GM23338 (cell line): ENCODE data around the gene ALX3. TPM values are rescaled to one million over a fixed set of nuclear protein-coding genes. Genes with fewer than 3 reads are reported as not detected.

Experiments used
- ATAC-seq: fragments of 200-7000 bp; cut with Tn5 transposase; 3 replicates; pipeline ENCODE4 v1.9.1; 2020
- DNase-seq: peaks from one replicate; pipeline ENCODE4 v3.0.0-alpha.2; 2015; ENCODE audit warnings: low spot score
- H2AFZ ChIP-seq: fragments of 200-600 bp; sonication (generic); 2 replicates; pipeline ENCODE4 v1.8.0; 2016; ENCODE audit warnings: antibody characterized with exemption, mild to moderate bottlenecking, moderate library complexity
- H3F3A ChIP-seq: fragments of 200-600 bp; sonication (generic); replicated peaks from 2 replicates; pipeline ENCODE4 v1.8.0; 2017; ENCODE audit warnings: antibody characterized with exemption, mixed run types, low read depth
- H3K27ac ChIP-seq: fragments of 200-600 bp; sonication (generic); 2 replicates; pipeline ENCODE4 v1.6.1; 2016; ENCODE audit warnings: low read depth
- H3K27me3 ChIP-seq: fragments of 200-600 bp; sonication (generic); 2 replicates; pipeline ENCODE4 v1.8.0; 2016; ENCODE audit warnings: mild to moderate bottlenecking, mixed run types, moderate library complexity; ENCODE audit not compliant: insufficient read depth
- H3K36me3 ChIP-seq: fragments of 200-600 bp; sonication (generic); 2 replicates; pipeline ENCODE4 v1.8.0; 2016; ENCODE audit warnings: mild to moderate bottlenecking; ENCODE audit not compliant: insufficient read depth
- H3K4me1 ChIP-seq: fragments of 200-600 bp; sonication (generic); 2 replicates; pipeline ENCODE4 v1.8.0; 2016; ENCODE audit warnings: mild to moderate bottlenecking, moderate library complexity; ENCODE audit not compliant: insufficient read depth
- H3K4me2 ChIP-seq: fragments of 200-600 bp; sonication (generic); 2 replicates; pipeline ENCODE4 v1.7.1; 2017; ENCODE audit warnings: mixed run types
- H3K4me3 ChIP-seq: fragments of 200-600 bp; sonication (generic); 2 replicates; pipeline ENCODE4 v1.6.1; 2016; ENCODE audit warnings: mixed run types
- H3K79me2 ChIP-seq: fragments of 200-600 bp; sonication (generic); replicated peaks from 2 replicates; pipeline ENCODE4 v1.8.0; 2017; ENCODE audit warnings: mild to moderate bottlenecking; ENCODE audit not compliant: insufficient read depth
- H3K9me2 ChIP-seq: fragments of 200-600 bp; sonication (generic); 2 replicates; pipeline ENCODE4 v1.8.0; 2017; ENCODE audit not compliant: insufficient read depth
- H4K20me1 ChIP-seq: fragments of 200-600 bp; sonication (generic); replicated peaks from 2 replicates; pipeline ENCODE4 v1.8.0; 2017; ENCODE audit warnings: mild to moderate bottlenecking; ENCODE audit not compliant: insufficient read depth
- H3K27ac Mint-ChIP-seq: 2 replicates; pipeline ENCODE4 v1.8.0; 2020; ENCODE audit warnings: inconsistent platforms, mild to moderate bottlenecking, moderate library complexity, mixed read lengths
- H3K27me3 Mint-ChIP-seq: 3 replicates; pipeline ENCODE4 v1.8.0; 2022; ENCODE audit warnings: low read depth, mild to moderate bottlenecking, moderate library complexity, mixed read lengths, inconsistent platforms; ENCODE audit not compliant: insufficient read depth, poor library complexity
- H3K36me3 Mint-ChIP-seq: 3 replicates; pipeline ENCODE4 v1.8.0; 2021; ENCODE audit warnings: low read depth, mild to moderate bottlenecking, inconsistent platforms, moderate library complexity, mixed read lengths
- H3K4me1 Mint-ChIP-seq: 3 replicates; pipeline ENCODE4 v1.8.0; 2020; ENCODE audit warnings: mild to moderate bottlenecking, inconsistent platforms, mixed read lengths
- H3K4me3 Mint-ChIP-seq: 3 replicates; pipeline ENCODE4 v1.8.0; 2021; ENCODE audit warnings: moderate library complexity, mild to moderate bottlenecking, inconsistent platforms, mixed read lengths
- H3K9me3 Mint-ChIP-seq: 3 replicates; pipeline ENCODE4 v1.8.0; 2020; ENCODE audit warnings: moderate library complexity, mild to moderate bottlenecking, inconsistent platforms, mixed read lengths
- CREB1 ChIP-seq: fragments of 250-450 bp; sonication (Bioruptor Pico); IDR thresholded peaks from 2 replicates; pipeline ENCODE4 v1.5.0; 2020; ENCODE audit warnings: low read depth, mild to moderate bottlenecking, moderate library complexity
- EZH2 ChIP-seq: fragments of 200-600 bp; sonication (generic); IDR thresholded peaks from one replicate; pipeline ENCODE4 v1.8.0; 2017; ENCODE audit warnings: antibody characterized with exemption, mild to moderate bottlenecking, low read depth; ENCODE audit not compliant: unreplicated experiment
- EZH2phosphoT487 ChIP-seq: fragments of 200-600 bp; sonication (generic); IDR thresholded peaks from one replicate; pipeline ENCODE4 v1.8.1; 2018; ENCODE audit warnings: antibody characterized with exemption; ENCODE audit not compliant: unreplicated experiment
- JUNB ChIP-seq: IDR thresholded peaks from one replicate; pipeline ENCODE4 v1.6.1; 2016; ENCODE audit warnings: antibody characterized with exemption; ENCODE audit not compliant: unreplicated experiment
- NANOG ChIP-seq: IDR thresholded peaks from 2 replicates; pipeline ENCODE4 v1.6.1; 2016; ENCODE audit warnings: antibody characterized with exemption, borderline replicate concordance
- POLR2AphosphoS5 ChIP-seq: IDR thresholded peaks from 2 replicates; pipeline ENCODE4 v1.6.1; 2016; ENCODE audit warnings: antibody characterized with exemption, low read depth
- STAT1 ChIP-seq: IDR thresholded peaks from one replicate; pipeline ENCODE4 v1.6.1; 2016; ENCODE audit warnings: antibody characterized with exemption; ENCODE audit not compliant: unreplicated experiment
- ZNF114 ChIP-seq: fragments of 250-450 bp; sonication (Bioruptor Pico); IDR thresholded peaks from 2 replicates; pipeline ENCODE4 v1.5.0; 2020; ENCODE audit warnings: mild to moderate bottlenecking, moderate library complexity
- ZNF331 ChIP-seq: fragments of 250-450 bp; sonication (Bioruptor Pico); IDR thresholded peaks from 2 replicates; pipeline ENCODE4 v1.5.0; 2020; ENCODE audit warnings: low read depth, mild to moderate bottlenecking, moderate library complexity
- polyA plus RNA-seq: library from polyadenylated mRNA; unstranded; fragments of >200 nt; fragmentation: Nextera tagmentation; extraction: Ambion mirVana; gene quantifications from 2 replicates; pipeline ENCODE4 v1.2.1, GENCODE V29; 2016
- total RNA-seq: library from RNA; depleted of rRNA; stranded (reverse); fragments of >200 nt; shearing (Covaris generic); gene quantifications from 2 replicates; pipeline ENCODE4 v1.2.3, GENCODE V29; 2014
- TF ChIP-seq, protein P1 (sequence below): IDR thresholded peaks from one replicate; pipeline ENCODE4 v1.6.1; 2018; ENCODE audit warnings: antibody characterized with exemption; ENCODE audit not compliant: unreplicated experiment
- TF ChIP-seq, protein P2 (sequence below): fragments of 250-450 bp; sonication (Bioruptor Pico); IDR thresholded peaks from 2 replicates; pipeline ENCODE4 v1.5.0; 2020; ENCODE audit warnings: mild to moderate bottlenecking, moderate library complexity
- TF ChIP-seq, protein P3 (sequence below): IDR thresholded peaks from 2 replicates; pipeline ENCODE4 v1.6.1; 2016; ENCODE audit warnings: antibody characterized with exemption
- TF ChIP-seq, protein P4 (sequence below), 2 experiments: fragments of 200-600 bp in 1 of 2; sonication (generic) in 1 of 2; conservative IDR thresholded peaks; 2 replicates each; pipeline versions ENCODE4 v1.5.1 to v1.6.1; 2016 to 2017; ENCODE audit warnings: antibody characterized with exemption in 2 of 2, low read depth in 2 of 2, mild to moderate bottlenecking in 2 of 2, moderate library complexity in 1 of 2

The ALX3 gene
- total and polyA plus RNA-seq, 2 experiments from 2014 or later: not detected

DNA sequence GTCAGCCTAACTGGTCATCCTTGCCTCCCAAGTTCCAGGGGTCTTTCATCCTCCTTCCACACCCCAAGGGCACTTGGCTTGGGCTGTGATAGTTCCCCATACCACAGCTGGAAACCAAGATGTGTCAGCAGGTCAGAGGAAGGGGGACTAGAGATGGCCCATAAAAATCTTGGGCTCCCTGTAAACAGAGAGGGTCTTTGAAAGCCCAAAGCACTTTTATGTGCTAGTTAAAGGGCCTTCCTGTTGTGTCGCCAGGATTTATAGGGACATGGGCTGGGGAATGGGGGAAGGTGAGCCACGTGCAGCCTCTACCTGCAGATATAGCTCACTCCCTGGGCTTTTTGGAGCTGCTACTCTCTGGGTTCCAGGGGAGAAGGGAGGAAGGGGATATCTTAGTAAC is 29.9 kb upstream of the ALX3 start:
- Mint-ChIP-seq H3K27me3 (peaks cover 17% of the 10 kb centered on the region), H3K4me3 (no peak overlapping the region), H3K4me1 (0 out of 3 replicates have a peak, but pooled peaks cover 3% of the 10 kb centered on the region), H3K36me3 (no peaks in the 10 kb centered on the region), H3K9me3 (no peaks in the 10 kb centered on the region), H3K27ac (no peak overlapping the region)
- ATAC-seq (no peak), DNase-seq (no peak)
- Histone ChIP-seq H4K20me1 (no peaks in the 10 kb centered on the region), H3K4me2 (no peak overlapping the region), H3K9me2 (no peaks in the 10 kb centered on the region), H3K79me2 (no peaks in the 10 kb centered on the region), H3K27me3 (no peaks in the 10 kb centered on the region), H3F3A (no peaks in the 10 kb centered on the region), H3K4me3 (no peak overlapping the region), H3K36me3 (no peaks in the 10 kb centered on the region), H3K27ac (no peak overlapping the region), H3K4me1 (no peaks in the 10 kb centered on the region), H2AFZ (no peak overlapping the region)
- TF ChIP-seq, protein P1, sequence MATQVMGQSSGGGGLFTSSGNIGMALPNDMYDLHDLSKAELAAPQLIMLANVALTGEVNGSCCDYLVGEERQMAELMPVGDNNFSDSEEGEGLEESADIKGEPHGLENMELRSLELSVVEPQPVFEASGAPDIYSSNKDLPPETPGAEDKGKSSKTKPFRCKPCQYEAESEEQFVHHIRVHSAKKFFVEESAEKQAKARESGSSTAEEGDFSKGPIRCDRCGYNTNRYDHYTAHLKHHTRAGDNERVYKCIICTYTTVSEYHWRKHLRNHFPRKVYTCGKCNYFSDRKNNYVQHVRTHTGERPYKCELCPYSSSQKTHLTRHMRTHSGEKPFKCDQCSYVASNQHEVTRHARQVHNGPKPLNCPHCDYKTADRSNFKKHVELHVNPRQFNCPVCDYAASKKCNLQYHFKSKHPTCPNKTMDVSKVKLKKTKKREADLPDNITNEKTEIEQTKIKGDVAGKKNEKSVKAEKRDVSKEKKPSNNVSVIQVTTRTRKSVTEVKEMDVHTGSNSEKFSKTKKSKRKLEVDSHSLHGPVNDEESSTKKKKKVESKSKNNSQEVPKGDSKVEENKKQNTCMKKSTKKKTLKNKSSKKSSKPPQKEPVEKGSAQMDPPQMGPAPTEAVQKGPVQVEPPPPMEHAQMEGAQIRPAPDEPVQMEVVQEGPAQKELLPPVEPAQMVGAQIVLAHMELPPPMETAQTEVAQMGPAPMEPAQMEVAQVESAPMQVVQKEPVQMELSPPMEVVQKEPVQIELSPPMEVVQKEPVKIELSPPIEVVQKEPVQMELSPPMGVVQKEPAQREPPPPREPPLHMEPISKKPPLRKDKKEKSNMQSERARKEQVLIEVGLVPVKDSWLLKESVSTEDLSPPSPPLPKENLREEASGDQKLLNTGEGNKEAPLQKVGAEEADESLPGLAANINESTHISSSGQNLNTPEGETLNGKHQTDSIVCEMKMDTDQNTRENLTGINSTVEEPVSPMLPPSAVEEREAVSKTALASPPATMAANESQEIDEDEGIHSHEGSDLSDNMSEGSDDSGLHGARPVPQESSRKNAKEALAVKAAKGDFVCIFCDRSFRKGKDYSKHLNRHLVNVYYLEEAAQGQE: no peak
- TF ChIP-seq, protein P2, sequence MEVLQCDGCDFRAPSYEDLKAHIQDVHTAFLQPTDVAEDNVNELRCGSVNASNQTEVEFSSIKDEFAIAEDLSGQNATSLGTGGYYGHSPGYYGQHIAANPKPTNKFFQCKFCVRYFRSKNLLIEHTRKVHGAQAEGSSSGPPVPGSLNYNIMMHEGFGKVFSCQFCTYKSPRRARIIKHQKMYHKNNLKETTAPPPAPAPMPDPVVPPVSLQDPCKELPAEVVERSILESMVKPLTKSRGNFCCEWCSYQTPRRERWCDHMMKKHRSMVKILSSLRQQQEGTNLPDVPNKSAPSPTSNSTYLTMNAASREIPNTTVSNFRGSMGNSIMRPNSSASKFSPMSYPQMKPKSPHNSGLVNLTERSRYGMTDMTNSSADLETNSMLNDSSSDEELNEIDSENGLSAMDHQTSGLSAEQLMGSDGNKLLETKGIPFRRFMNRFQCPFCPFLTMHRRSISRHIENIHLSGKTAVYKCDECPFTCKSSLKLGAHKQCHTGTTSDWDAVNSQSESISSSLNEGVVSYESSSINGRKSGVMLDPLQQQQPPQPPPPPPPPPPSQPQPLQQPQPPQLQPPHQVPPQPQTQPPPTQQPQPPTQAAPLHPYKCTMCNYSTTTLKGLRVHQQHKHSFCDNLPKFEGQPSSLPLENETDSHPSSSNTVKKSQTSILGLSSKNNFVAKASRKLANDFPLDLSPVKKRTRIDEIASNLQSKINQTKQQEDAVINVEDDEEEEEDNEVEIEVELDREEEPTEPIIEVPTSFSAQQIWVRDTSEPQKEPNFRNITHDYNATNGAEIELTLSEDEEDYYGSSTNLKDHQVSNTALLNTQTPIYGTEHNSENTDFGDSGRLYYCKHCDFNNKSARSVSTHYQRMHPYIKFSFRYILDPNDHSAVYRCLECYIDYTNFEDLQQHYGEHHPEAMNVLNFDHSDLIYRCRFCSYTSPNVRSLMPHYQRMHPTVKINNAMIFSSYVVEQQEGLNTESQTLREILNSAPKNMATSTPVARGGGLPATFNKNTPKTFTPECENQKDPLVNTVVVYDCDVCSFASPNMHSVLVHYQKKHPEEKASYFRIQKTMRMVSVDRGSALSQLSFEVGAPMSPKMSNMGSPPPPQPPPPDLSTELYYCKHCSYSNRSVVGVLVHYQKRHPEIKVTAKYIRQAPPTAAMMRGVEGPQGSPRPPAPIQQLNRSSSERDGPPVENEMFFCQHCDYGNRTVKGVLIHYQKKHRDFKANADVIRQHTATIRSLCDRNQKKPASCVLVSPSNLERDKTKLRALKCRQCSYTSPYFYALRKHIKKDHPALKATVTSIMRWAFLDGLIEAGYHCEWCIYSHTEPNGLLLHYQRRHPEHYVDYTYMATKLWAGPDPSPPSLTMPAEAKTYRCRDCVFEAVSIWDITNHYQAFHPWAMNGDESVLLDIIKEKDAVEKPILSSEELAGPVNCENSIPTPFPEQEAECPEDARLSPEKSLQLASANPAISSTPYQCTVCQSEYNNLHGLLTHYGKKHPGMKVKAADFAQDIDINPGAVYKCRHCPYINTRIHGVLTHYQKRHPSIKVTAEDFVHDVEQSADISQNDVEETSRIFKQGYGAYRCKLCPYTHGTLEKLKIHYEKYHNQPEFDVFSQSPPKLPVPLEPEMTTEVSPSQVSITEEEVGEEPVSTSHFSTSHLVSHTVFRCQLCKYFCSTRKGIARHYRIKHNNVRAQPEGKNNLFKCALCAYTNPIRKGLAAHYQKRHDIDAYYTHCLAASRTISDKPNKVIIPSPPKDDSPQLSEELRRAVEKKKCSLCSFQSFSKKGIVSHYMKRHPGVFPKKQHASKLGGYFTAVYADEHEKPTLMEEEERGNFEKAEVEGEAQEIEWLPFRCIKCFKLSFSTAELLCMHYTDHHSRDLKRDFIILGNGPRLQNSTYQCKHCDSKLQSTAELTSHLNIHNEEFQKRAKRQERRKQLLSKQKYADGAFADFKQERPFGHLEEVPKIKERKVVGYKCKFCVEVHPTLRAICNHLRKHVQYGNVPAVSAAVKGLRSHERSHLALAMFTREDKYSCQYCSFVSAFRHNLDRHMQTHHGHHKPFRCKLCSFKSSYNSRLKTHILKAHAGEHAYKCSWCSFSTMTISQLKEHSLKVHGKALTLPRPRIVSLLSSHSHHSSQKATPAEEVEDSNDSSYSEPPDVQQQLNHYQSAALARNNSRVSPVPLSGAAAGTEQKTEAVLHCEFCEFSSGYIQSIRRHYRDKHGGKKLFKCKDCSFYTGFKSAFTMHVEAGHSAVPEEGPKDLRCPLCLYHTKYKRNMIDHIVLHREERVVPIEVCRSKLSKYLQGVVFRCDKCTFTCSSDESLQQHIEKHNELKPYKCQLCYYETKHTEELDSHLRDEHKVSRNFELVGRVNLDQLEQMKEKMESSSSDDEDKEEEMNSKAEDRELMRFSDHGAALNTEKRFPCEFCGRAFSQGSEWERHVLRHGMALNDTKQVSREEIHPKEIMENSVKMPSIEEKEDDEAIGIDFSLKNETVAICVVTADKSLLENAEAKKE: no peak
- TF ChIP-seq NANOG (no peak), ZNF114 (no peak), EZH2 (no peak), JUNB (no peak), EZH2phosphoT487 (no peak), ZNF331 (CRISPR knock-in tag) (no peak), STAT1 (no peak), POLR2AphosphoS5 (no peak), CREB1 (CRISPR knock-in tag) (no peak)
- TF ChIP-seq, protein P3, sequence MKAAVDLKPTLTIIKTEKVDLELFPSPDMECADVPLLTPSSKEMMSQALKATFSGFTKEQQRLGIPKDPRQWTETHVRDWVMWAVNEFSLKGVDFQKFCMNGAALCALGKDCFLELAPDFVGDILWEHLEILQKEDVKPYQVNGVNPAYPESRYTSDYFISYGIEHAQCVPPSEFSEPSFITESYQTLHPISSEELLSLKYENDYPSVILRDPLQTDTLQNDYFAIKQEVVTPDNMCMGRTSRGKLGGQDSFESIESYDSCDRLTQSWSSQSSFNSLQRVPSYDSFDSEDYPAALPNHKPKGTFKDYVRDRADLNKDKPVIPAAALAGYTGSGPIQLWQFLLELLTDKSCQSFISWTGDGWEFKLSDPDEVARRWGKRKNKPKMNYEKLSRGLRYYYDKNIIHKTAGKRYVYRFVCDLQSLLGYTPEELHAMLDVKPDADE: no peak
- TF ChIP-seq, protein P4, sequence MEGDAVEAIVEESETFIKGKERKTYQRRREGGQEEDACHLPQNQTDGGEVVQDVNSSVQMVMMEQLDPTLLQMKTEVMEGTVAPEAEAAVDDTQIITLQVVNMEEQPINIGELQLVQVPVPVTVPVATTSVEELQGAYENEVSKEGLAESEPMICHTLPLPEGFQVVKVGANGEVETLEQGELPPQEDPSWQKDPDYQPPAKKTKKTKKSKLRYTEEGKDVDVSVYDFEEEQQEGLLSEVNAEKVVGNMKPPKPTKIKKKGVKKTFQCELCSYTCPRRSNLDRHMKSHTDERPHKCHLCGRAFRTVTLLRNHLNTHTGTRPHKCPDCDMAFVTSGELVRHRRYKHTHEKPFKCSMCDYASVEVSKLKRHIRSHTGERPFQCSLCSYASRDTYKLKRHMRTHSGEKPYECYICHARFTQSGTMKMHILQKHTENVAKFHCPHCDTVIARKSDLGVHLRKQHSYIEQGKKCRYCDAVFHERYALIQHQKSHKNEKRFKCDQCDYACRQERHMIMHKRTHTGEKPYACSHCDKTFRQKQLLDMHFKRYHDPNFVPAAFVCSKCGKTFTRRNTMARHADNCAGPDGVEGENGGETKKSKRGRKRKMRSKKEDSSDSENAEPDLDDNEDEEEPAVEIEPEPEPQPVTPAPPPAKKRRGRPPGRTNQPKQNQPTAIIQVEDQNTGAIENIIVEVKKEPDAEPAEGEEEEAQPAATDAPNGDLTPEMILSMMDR (conservative IDR thresholded peaks at IDR 0.05; ENCODE audit: low read depth in 2 of 2): no peak
